ENCODE data around the gene FOXP1.

FOXP1 gene

DNA sequence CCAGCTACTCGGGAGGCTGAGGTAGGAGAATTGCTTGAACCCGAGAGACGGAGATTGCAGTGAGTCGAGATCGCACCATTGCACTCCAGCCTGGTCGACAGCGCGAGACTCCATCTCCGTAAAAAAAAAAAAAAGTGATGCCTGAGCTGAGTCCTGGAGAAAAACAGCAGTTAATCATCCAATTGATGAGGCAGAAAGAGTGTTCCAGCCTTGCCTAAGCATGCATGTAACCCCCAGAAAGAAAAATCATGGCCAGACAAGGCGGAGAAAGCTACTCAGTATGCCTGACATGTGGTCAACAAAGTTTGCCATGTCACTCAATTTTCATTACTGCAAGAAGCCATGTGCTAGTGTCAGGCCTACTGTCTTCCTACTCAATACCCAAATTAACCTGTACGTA lies 678.0 kb downstream of the FOXP1 start:
- no peak overlapping the region for H3K27ac ChIP-seq (ENCODE audit: low read depth, low read length)
- no peak overlapping the region for H3K9ac ChIP-seq (ENCODE audit: low read length)
- H3K4me2 ChIP-seq (ENCODE audit: low read depth, low read length, poor library complexity, severe bottlenecking) = no peak overlapping the region
- H3F3A ChIP-seq (ENCODE audit: insufficient read depth) = no peaks in the 10 kb centered on the region
- H3K27me3 ChIP-seq (ENCODE audit: low read length) = no peaks in the 10 kb centered on the region
- TF ChIP-seq, protein P1, sequence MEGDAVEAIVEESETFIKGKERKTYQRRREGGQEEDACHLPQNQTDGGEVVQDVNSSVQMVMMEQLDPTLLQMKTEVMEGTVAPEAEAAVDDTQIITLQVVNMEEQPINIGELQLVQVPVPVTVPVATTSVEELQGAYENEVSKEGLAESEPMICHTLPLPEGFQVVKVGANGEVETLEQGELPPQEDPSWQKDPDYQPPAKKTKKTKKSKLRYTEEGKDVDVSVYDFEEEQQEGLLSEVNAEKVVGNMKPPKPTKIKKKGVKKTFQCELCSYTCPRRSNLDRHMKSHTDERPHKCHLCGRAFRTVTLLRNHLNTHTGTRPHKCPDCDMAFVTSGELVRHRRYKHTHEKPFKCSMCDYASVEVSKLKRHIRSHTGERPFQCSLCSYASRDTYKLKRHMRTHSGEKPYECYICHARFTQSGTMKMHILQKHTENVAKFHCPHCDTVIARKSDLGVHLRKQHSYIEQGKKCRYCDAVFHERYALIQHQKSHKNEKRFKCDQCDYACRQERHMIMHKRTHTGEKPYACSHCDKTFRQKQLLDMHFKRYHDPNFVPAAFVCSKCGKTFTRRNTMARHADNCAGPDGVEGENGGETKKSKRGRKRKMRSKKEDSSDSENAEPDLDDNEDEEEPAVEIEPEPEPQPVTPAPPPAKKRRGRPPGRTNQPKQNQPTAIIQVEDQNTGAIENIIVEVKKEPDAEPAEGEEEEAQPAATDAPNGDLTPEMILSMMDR (IDR thresholded peaks at IDR 0.05; ENCODE audit: insufficient read depth, low read length, poor library complexity, severe bottlenecking) = no peak
- TF ChIP-seq EZH2phosphoT487 (conservative IDR thresholded peaks at IDR 0.05; ENCODE audit: low read length) = no peak
- no peak overlapping the region for H2AFZ ChIP-seq (ENCODE audit: low read depth, low read length, severe bottlenecking)
- H3K36me3 ChIP-seq (ENCODE audit: low read length) = no peaks in the 10 kb centered on the region
- no peak overlapping the region for H3K4me3 ChIP-seq (ENCODE audit: insufficient read depth, low read length, poor library complexity, severe bottlenecking)
- H3K79me2 ChIP-seq (ENCODE audit: insufficient read depth, low read length) = no peaks in the 10 kb centered on the region
- no peaks in the 10 kb centered on the region for H3K9me2 ChIP-seq (replicated peaks; ENCODE audit: insufficient read depth, low read length)
- H4K20me1 ChIP-seq (ENCODE audit: low read depth, low read length) = no peaks in the 10 kb centered on the region
- H3K9me3 ChIP-seq (ENCODE audit: insufficient read depth, low read length) = no peaks in the 10 kb centered on the region

Data from SU-DHL-6 (cell line).